H1 (cell line): ENCODE data around the gene SETDB2. TPM values are rescaled to one million over a fixed set of nuclear protein-coding genes. Genes with fewer than 3 reads are reported as not detected.
"Not testable (repeated sequence)": the region's sequence is repeated elsewhere in the genome, so short reads cannot be mapped to it uniquely, and the experiment has no call there.

Experiments
- CTCF ChIA-PET: fragments of 300-600 bp; sonication (Branson Sonifier 250); formaldehyde crosslinking; loops from one replicate; lab custom pipeline; 2021; ENCODE audit not compliant: partially characterized antibody; lab: Charles Lee
- POLR2A ChIA-PET: fragments of 300-600 bp; sonication (Branson Sonifier 250); formaldehyde crosslinking; loops from one replicate; lab custom pipeline; 2021; ENCODE audit warnings: inconsistent platforms; ENCODE audit not compliant: partially characterized antibody; lab: Charles Lee
- DNase-seq, 2 experiments: peaks; one replicate each; pipeline versions ENCODE4 v3.0.0 to v3.0.0-alpha.2; 2010 to 2022; ENCODE audit warnings: low spot score in 2 of 2, low read depth in 1 of 2, mixed read lengths in 1 of 2
- FAIRE-seq: peaks from 2 replicates; lab custom pipeline; 2011; peaks lifted over from hg19 to GRCh38; lab: Jason Lieb, UNC
- H2AFZ ChIP-seq: 2 replicates; pipeline ENCODE4 v1.8.1; 2012; ENCODE audit warnings: low read length, inconsistent platforms
- H2AK5ac ChIP-seq: 2 replicates; pipeline ENCODE4 v1.6.1; 2013; ENCODE audit warnings: low read depth, low read length
- H2BK120ac ChIP-seq: replicated peaks from 2 replicates; pipeline ENCODE3; 2013; ENCODE audit warnings: low read depth, low read length, inconsistent platforms
- H2BK12ac ChIP-seq: 2 replicates; pipeline ENCODE4 v1.6.1; 2013; ENCODE audit warnings: low read depth, low read length
- H2BK15ac ChIP-seq: 2 replicates; pipeline ENCODE4 v1.6.1; 2013; ENCODE audit warnings: low read length
- H2BK20ac ChIP-seq: 2 replicates; pipeline ENCODE4 v1.6.1; 2013; ENCODE audit warnings: low read length
- H2BK5ac ChIP-seq: 2 replicates; pipeline ENCODE4 v1.6.1; 2013; ENCODE audit warnings: low read depth, low read length
- H3K14ac ChIP-seq: 2 replicates; pipeline ENCODE4 v1.6.1; 2013; ENCODE audit warnings: inconsistent platforms; ENCODE audit not compliant: insufficient read length
- H3K18ac ChIP-seq: 2 replicates; pipeline ENCODE4 v1.6.1; 2013; ENCODE audit warnings: low read length; ENCODE audit errors: extremely low read depth
- H3K23ac ChIP-seq: 2 replicates; pipeline ENCODE4 v1.6.1; 2013; ENCODE audit warnings: inconsistent platforms; ENCODE audit not compliant: insufficient read length
- H3K23me2 ChIP-seq: 2 replicates; pipeline ENCODE4 v1.6.1; 2013; ENCODE audit warnings: low read depth, low read length
- H3K27ac ChIP-seq: 2 replicates; pipeline ENCODE4 v1.6.1; 2011; ENCODE audit warnings: low read depth, low read length, inconsistent platforms
- H3K27me3 ChIP-seq, 4 experiments: replicated peaks in 1 of 4; 1 replicate in 1 of 4; 2 replicates in 3 of 4; pipeline versions ENCODE4 v1.6.1 to v1.8.1; 2011 to 2013; ENCODE audit warnings: low read length in 3 of 4, mild to moderate bottlenecking in 3 of 4, inconsistent platforms in 2 of 4, mixed read lengths in 2 of 4, moderate library complexity in 1 of 4; ENCODE audit not compliant: control insufficient read depth in 3 of 4, insufficient read depth in 3 of 4; ENCODE audit errors: extremely low read depth in 1 of 4
- H3K36me3 ChIP-seq, 4 experiments: 2 replicates each; pipeline versions ENCODE4 v1.6.1 to v1.8.1; 2011 to 2013; ENCODE audit warnings: mild to moderate bottlenecking in 4 of 4, low read length in 3 of 4, moderate library complexity in 2 of 4, control low read depth in 1 of 4, inconsistent platforms in 1 of 4; ENCODE audit not compliant: insufficient read depth in 4 of 4, control insufficient read depth in 2 of 4
- H3K4ac ChIP-seq: replicated peaks from 2 replicates; pipeline ENCODE3; 2013; ENCODE audit warnings: low read length, low read depth, mixed read lengths, inconsistent platforms; ENCODE audit not compliant: insufficient read length
- H3K4me1 ChIP-seq, 4 experiments: replicated peaks in 1 of 4; 1 replicate in 1 of 4; 2 replicates in 3 of 4; pipeline versions ENCODE4 v1.6.1 to v1.8.1; 2011 to 2013; ENCODE audit warnings: low read length in 3 of 4, inconsistent platforms in 2 of 4, mixed read lengths in 1 of 4; ENCODE audit not compliant: insufficient read depth in 4 of 4, control insufficient read depth in 3 of 4
- H3K4me2 ChIP-seq, 2 experiments: 2 replicates each; pipeline versions ENCODE4 v1.6.1 to v1.8.1; 2011 to 2013; ENCODE audit warnings: low read depth in 2 of 2, low read length in 2 of 2, control low read depth in 1 of 2, inconsistent platforms in 1 of 2, mild to moderate bottlenecking in 1 of 2; ENCODE audit not compliant: insufficient read depth in 1 of 2
- H3K4me3 ChIP-seq, 4 experiments: fragments of 200-600, 300-600 bp in 1 of 4; sonication (generic), shearing (Covaris generic), sonication (Bioruptor Twin) in 1 of 4; 2 replicates each; pipeline versions ENCODE4 v1.5.1 to v1.8.1; 2011 to 2016; ENCODE audit warnings: low read length in 4 of 4, low read depth in 3 of 4, control low read depth in 2 of 4, inconsistent platforms in 2 of 4, mild to moderate bottlenecking in 2 of 4, mixed read lengths in 1 of 4, moderate library complexity in 1 of 4; ENCODE audit not compliant: insufficient read depth in 2 of 4; ENCODE audit errors: extremely low read depth in 1 of 4
- H3K56ac ChIP-seq: replicated peaks from 2 replicates; pipeline ENCODE3; 2013; ENCODE audit warnings: low read depth, mild to moderate bottlenecking, mixed read lengths, low read length, inconsistent platforms; ENCODE audit not compliant: insufficient read length
- H3K79me1 ChIP-seq: 2 replicates; pipeline ENCODE4 v1.6.1; 2013; ENCODE audit warnings: low read depth, low read length, control low read depth
- H3K79me2 ChIP-seq, 2 experiments: 2 replicates each; pipeline versions ENCODE4 v1.6.1 to v1.8.1; 2012 to 2013; ENCODE audit warnings: low read length in 2 of 2, mild to moderate bottlenecking in 2 of 2, inconsistent platforms in 1 of 2; ENCODE audit not compliant: insufficient read depth in 2 of 2, control insufficient read depth in 1 of 2
- H3K9ac ChIP-seq, 4 experiments: replicated peaks in 1 of 4; 1 replicate in 1 of 4; 2 replicates in 3 of 4; pipeline versions ENCODE4 v1.6.1 to v1.8.1; 2011 to 2013; ENCODE audit warnings: low read depth in 3 of 4, low read length in 3 of 4, control low read depth in 2 of 4, mild to moderate bottlenecking in 2 of 4, moderate library complexity in 2 of 4, inconsistent platforms in 1 of 4; ENCODE audit errors: extremely low read depth in 1 of 4
- H3K9me3 ChIP-seq, 2 experiments: 2 replicates each; pipeline versions ENCODE4 v1.6.1 to v1.8.1; 2012 to 2013; ENCODE audit warnings: mild to moderate bottlenecking in 2 of 2, moderate library complexity in 2 of 2, control low read depth in 1 of 2, inconsistent platforms in 1 of 2, low read depth in 1 of 2, low read length in 1 of 2, mixed read lengths in 1 of 2; ENCODE audit not compliant: insufficient read depth in 2 of 2
- H4K20me1 ChIP-seq, 2 experiments: replicated peaks in 1 of 2; 2 replicates each; pipeline versions ENCODE3 to v1.8.1; 2011 to 2013; ENCODE audit warnings: inconsistent platforms in 2 of 2, low read length in 2 of 2, mild to moderate bottlenecking in 1 of 2; ENCODE audit not compliant: insufficient read depth in 2 of 2, control insufficient read depth in 1 of 2
- H4K5ac ChIP-seq: 2 replicates; pipeline ENCODE4 v1.6.1; 2013; ENCODE audit warnings: low read length, low read depth, mixed read lengths, inconsistent platforms; ENCODE audit not compliant: insufficient read length
- H4K8ac ChIP-seq: 2 replicates; pipeline ENCODE4 v1.8.0; 2013; ENCODE audit warnings: mild to moderate bottlenecking, moderate library complexity, low read length, inconsistent platforms; ENCODE audit not compliant: insufficient read depth; ENCODE audit errors: extremely low read depth
- H4K91ac ChIP-seq: replicated peaks from 2 replicates; pipeline ENCODE3; 2013; ENCODE audit warnings: low read length, mixed read lengths, inconsistent platforms; ENCODE audit not compliant: insufficient read length
- ASH2L ChIP-seq: fragments of 200-600, 300-600 bp; sonication (generic); IDR thresholded peaks from one replicate; pipeline ENCODE4 v1.7.1; 2017; ENCODE audit warnings: low read length
- BACH1 ChIP-seq: IDR thresholded peaks from 2 replicates; pipeline ENCODE4 v1.6.1; 2012; ENCODE audit warnings: low read length, improper control_type of control experiment
- MAX ChIP-seq: IDR thresholded peaks from 2 replicates; pipeline ENCODE4 v1.6.1; 2012; ENCODE audit warnings: inconsistent platforms
- PHF8 ChIP-seq: fragments of 200-600 bp; sonication (generic); conservative IDR thresholded peaks from 2 replicates; pipeline ENCODE4 v1.7.1; 2012; ENCODE audit warnings: low read depth, mild to moderate bottlenecking, inconsistent platforms, low read length, moderate library complexity
- POLR2A ChIP-seq, 2 experiments: IDR thresholded peaks; 1 replicate in 1 of 2; 2 replicates in 1 of 2; pipeline ENCODE4 v1.6.1; 2011; ENCODE audit warnings: low read depth in 2 of 2, low read length in 2 of 2, mild to moderate bottlenecking in 2 of 2; ENCODE audit errors: control extremely low read depth in 1 of 2
- RXRA ChIP-seq: IDR thresholded peaks from 2 replicates; pipeline ENCODE4 v1.6.1; 2011; ENCODE audit warnings: low read depth, mild to moderate bottlenecking, low read length, moderate library complexity; ENCODE audit not compliant: insufficient read depth
- SIX5 ChIP-seq: IDR thresholded peaks from 2 replicates; pipeline ENCODE4 v1.6.1; 2011; ENCODE audit warnings: mild to moderate bottlenecking, low read depth, low read length
- TAF1 ChIP-seq: IDR thresholded peaks from 2 replicates; pipeline ENCODE4 v1.6.1; 2011; ENCODE audit warnings: mild to moderate bottlenecking, low read depth, low read length
- TAF7 ChIP-seq: optimal IDR thresholded peaks from 2 replicates; pipeline ENCODE3; 2011; ENCODE audit warnings: low read depth, mild to moderate bottlenecking, inconsistent platforms, low read length, moderate library complexity, borderline replicate concordance
- ZNF274 ChIP-seq: IDR thresholded peaks from 2 replicates; pipeline ENCODE4 v1.7.0; 2012; ENCODE audit warnings: low read length, borderline replicate concordance; ENCODE audit errors: extremely low read depth
- WGBS, 2 experiments: shearing (Covaris generic) in 1 of 2; methylation state at CpG; one replicate each; pipeline versions ENCODE4 v1.1.6 to v1.1.7; 2013 to 2015; ENCODE audit warnings: low lambda C conversion rate in 2 of 2, mixed read lengths in 2 of 2, inconsistent platforms in 1 of 2, low coverage in 1 of 2, missing lambda C conversion rate in 1 of 2; ENCODE audit not compliant: insufficient replicate concordance in 2 of 2, insufficient coverage in 1 of 2, insufficient read length in 1 of 2; ENCODE audit errors: extremely low coverage in 1 of 2, missing lambda C conversion rate in 1 of 2; 5-methylcytosine and 5-hydroxymethylcytosine counted together
- polyA plus RNA-seq, 7 experiments: library from polyadenylated mRNA; depleted of rRNA in 3 of 7; stranded (reverse) in 5 of 7; unstranded in 2 of 7; fragments of >200 nt in 5 of 7; fragments of 200-250 nt in 2 of 7; gene quantifications; 1 replicate in 5 of 7; 2 replicates in 1 of 7; 4 replicates in 1 of 7; pipeline versions ENCODE4 v1.2.1 to v1.2.3, GENCODE V29; 2011 to 2013; ENCODE audit warnings: missing spikeins in 2 of 7, mixed read lengths in 2 of 7
- total RNA-seq: library from RNA; stranded (reverse); fragmentation: NEBNext Ultra II Directional; extraction: Animal tissue kit (Norgen Biotek cat#: 25700); gene quantifications from 2 replicates; pipeline ENCODE4 v1.2.1, GENCODE V29; 2021

The SETDB2 gene
- total and polyA plus RNA-seq, 2 of the 8 experiments (the other 6 are each of a cell fraction or from before 2014, with no cell fraction given): 1.2 to 6.1 TPM

- TF ChIP-seq TAF7 (no peak), RXRA (no peak), SIX5 (no peak), PHF8 (peak; percentile 9; the same call in 1 of the 2 replicates), BACH1 (0 out of 2 replicates have a peak, but pooled peaks have one; percentile 28), TAF1 (peak; percentile 38; the same call in 1 of the 2 replicates), ZNF274 (no peak), POLR2A (IDR thresholded peaks at IDR 0.05; ENCODE audit: control extremely low read depth in 1 of 2, low read depth in 2 of 2, low read length in 2 of 2) (peak; percentile 35 to 70), ASH2L (peak; percentile 47), MAX (0 out of 2 replicates have a peak, but pooled peaks have one; percentile 25)
These were observed 52.0 kb downstream of the SETDB2 start, which contains the start of gene PHF11 (continued) for GRCh38 chr13:49495783-49496762.

- peak overlapping the region in 1 of 2 experiments; percentile 53; a peak in 1 of 4 replicates for H3K4me2 ChIP-seq
- H3K9ac ChIP-seq, H2BK20ac ChIP-seq, H2AK5ac ChIP-seq, H3K9me3 ChIP-seq, H2BK120ac ChIP-seq, H3K79me2 ChIP-seq, H3K36me3 ChIP-seq, H3K4ac ChIP-seq, H4K5ac ChIP-seq, H4K8ac ChIP-seq, H3K14ac ChIP-seq, H3K56ac ChIP-seq, H2BK5ac ChIP-seq, H3K27ac ChIP-seq, H3K23ac ChIP-seq, DNase-seq, H3K4me1 ChIP-seq, FAIRE-seq, H4K91ac ChIP-seq, H3K23me2 ChIP-seq, H2BK15ac ChIP-seq, H2AFZ ChIP-seq, H3K18ac ChIP-seq, H3K79me1 ChIP-seq, H4K20me1 ChIP-seq, H2BK12ac ChIP-seq, H3K27me3 ChIP-seq: not testable (repeated sequence)
- H3K4me3 ChIP-seq: peak overlapping the region in 2 of 4 experiments; percentile 79 to 82; a peak in 2 of 8 replicates
- WGBS, 2 experiments: 91% methylated on average over 9 of the region's 11 CpGs; no CpG with 5 or more reads in 1 of the 2 experiments
- ChIA-PET CTCF (interaction anchor here (0.7 to 1.5 kb wide), 8 partner anchors 13 to 216 kb away, joined by 3 to 5 read pairs (median 4); no protein-coding TSS in a partner anchor), POLR2A (interaction anchor here (0.7 to 2.0 kb wide), 6 partner anchors 16 to 89 kb away, joined by 3 to 19 read pairs (median 4); partner anchors contain the start of genes CAB39L, RCBTB1 and SETDB2)
These were observed 52.8 kb downstream of the SETDB2 start for GRCh38 chr13:49496837-49497236.
